ENCODE results near the gene TMEM225B. TPM values are rescaled to one million over a fixed set of nuclear protein-coding genes. Genes with fewer than 3 reads are reported as not detected.
"Not testable (repeated sequence)": the region's sequence is repeated elsewhere in the genome, so short reads cannot be mapped to it uniquely, and the experiment has no call there.

The TMEM225B gene
- total RNA-seq, 3 donors from 2014 or later = 1.0 to 4.5 (median 2.0) TPM

DNA sequence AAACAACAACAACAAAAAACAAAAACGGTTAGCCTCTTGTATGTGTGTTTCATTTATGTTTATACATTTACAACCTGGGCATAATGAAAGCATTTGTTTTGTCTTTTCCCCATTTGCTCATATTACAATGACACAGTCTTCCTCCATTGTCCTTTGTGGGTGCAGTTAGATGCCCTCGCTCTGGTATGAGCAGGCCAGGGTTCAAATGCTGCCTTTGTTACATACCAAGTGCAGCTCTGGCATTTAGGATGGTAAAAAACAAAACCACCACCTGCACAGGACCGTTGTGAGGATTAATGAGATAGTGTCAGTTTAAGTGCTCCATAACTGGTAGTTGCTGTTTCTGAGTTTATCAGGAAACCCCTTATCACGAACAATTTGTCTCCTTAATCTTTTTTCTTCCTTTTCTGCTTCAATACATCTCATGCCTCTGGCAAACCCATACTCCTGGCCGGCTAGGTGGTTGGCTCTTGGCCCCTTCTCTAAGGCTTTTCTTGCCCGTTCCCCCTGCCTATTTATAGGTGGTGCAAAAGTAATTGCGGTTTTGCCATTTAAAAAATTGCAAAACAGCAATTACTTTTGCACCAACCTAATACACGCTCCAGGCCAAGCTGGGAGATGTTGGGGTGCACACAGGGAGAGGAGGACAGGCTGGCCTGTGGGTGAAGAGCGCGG lies 18.6 kb upstream of the TMEM225B start:
- intact Hi-C loops (cut with DNase I; ENCODE audit: low total_unique reads) = no loop called here
- Histone ChIP-seq H3K9me3 (no peaks in the 10 kb centered on the region), H3K36me3 (no peaks in the 10 kb centered on the region), H3K4me1 (no peaks in the 10 kb centered on the region), H3K4me3 (peak overlapping the region; percentile 52 to 82 (median 69)), H3K27ac (peak overlapping the region in 1 of 2 donors; percentile 74), H3K27me3 (no peaks in the 10 kb centered on the region)
- TF ChIP-seq POLR2AphosphoS5 (IDR thresholded peaks at IDR 0.05) = no peak
- no peak for TF ChIP-seq POLR2A (IDR thresholded peaks at IDR 0.05)
- TF ChIP-seq, protein P1, sequence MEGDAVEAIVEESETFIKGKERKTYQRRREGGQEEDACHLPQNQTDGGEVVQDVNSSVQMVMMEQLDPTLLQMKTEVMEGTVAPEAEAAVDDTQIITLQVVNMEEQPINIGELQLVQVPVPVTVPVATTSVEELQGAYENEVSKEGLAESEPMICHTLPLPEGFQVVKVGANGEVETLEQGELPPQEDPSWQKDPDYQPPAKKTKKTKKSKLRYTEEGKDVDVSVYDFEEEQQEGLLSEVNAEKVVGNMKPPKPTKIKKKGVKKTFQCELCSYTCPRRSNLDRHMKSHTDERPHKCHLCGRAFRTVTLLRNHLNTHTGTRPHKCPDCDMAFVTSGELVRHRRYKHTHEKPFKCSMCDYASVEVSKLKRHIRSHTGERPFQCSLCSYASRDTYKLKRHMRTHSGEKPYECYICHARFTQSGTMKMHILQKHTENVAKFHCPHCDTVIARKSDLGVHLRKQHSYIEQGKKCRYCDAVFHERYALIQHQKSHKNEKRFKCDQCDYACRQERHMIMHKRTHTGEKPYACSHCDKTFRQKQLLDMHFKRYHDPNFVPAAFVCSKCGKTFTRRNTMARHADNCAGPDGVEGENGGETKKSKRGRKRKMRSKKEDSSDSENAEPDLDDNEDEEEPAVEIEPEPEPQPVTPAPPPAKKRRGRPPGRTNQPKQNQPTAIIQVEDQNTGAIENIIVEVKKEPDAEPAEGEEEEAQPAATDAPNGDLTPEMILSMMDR (IDR thresholded peaks at IDR 0.05) = no peak
- no peak for DNase-seq (ENCODE audit: low spot score in 2 of 2)

DNA sequence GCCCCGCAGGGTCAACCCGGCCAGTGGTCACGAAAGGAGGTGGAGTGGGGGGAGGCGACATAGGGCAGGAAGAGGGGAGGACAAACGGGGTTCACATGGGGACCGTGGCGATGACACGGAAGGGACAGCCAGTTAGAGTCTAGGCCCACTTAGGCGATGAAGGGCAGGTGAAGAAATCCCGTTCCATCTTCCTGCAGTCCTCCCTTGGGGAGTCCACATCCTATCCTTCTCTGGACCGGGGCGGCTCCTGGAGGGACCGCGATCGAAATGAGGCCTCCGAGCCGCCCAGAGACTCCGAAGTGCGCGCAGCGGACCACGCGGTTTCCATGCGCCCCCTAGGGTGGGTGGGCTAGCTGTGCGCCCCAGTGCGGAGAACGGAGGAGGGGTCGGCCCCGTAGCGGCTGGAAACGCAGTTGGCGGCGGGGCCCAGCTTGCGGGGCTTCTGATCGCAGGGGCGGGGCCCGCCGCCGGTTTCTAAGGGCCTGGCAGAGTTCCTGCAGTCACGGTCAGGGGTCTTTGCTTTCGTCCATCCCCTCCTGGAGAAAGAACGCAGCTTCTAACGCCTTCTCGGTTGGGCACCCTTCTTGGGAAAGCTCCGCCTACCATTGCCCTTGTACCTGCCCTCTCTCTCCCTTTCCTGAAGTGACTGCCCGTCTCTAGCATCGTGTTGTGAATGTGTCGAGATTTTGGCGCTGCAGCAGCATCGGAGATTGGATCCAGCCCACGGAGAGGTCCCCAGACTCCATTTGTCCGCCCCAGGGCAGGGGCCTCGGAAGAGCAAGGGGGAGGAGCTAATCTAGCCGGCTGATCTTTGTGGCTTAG lies 17.9 kb upstream of the TMEM225B start:
- H3K27ac ChIP-seq = peak overlapping the region; percentile 52 to 74
- intact Hi-C loops (cut with DNase I; ENCODE audit: low total_unique reads) = no loop called here
- no peaks in the 10 kb centered on the region for H3K27me3 ChIP-seq
- H3K4me1 ChIP-seq = no peaks in the 10 kb centered on the region
- H3K4me3 ChIP-seq = peak overlapping the region; percentile 52 to 82 (median 69)
- no peak for DNase-seq (ENCODE audit: low spot score in 2 of 2)
- no peaks in the 10 kb centered on the region for H3K9me3 ChIP-seq
- H3K36me3 ChIP-seq = no peaks in the 10 kb centered on the region
- TF ChIP-seq POLR2AphosphoS5 (IDR thresholded peaks at IDR 0.05) (no peak), POLR2A (IDR thresholded peaks at IDR 0.05) (no peak)
- TF ChIP-seq, protein P1 (IDR thresholded peaks at IDR 0.05) = no peak

DNA sequence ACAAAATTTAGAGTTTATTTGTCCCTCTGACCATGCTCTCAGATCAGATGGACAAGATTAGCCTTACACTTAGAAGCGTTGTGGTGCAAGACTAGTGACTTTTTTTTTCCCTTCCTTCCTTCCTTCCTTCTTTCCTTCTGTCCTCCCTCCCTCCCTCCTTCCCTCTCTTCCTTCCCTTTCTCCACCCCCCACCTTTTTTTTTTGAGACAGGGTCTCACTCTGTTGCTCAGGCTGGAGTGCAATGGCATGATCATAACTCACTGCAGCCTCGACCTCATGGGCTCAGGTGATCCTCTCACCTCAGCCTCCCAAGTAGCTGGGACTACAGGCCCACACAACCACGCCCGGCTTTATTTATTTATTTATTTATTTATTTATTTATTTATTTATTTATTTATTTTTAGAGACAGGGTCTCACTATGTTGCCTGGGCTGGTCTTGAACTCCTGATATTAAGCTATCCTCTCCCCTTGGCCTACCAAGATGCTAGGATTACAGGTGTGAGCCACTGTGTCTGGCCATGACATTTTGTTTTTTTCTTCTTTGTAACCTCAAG lies 17.2 kb upstream of the TMEM225B start:
- H3K9me3 ChIP-seq; DNase-seq (ENCODE audit: low spot score in 2 of 2); H3K27ac ChIP-seq; intact Hi-C loops (cut with DNase I; ENCODE audit: low total_unique reads); H3K27me3 ChIP-seq; H3K36me3 ChIP-seq; H3K4me1 ChIP-seq: not testable (repeated sequence)
- H3K4me3 ChIP-seq = peak overlapping the region; percentile 52 to 82 (median 69)

DNA sequence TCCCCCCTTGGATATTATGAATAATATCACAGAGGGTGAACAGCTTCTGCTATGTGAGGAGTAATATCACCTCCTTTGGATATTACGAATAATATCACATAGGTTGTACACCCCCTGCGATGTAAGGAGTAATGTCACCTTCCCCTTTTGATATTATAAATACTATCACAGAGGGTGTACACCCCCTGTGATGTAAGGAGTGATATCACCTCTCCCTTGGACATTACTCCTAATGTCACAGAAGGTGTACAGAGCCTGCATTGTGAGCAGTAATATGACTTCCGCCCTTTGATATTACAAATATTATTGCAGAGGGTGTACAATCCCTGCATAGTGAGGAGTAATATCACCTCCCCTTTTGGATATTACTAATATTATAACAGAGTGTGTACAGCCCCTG lies 9.2 kb upstream of the TMEM225B start:
- no peaks in the 10 kb centered on the region for H3K36me3 ChIP-seq
- no peak for DNase-seq (ENCODE audit: low spot score in 2 of 2)
- H3K4me3 ChIP-seq = no peak overlapping the region
- no peak overlapping the region for H3K27ac ChIP-seq
- H3K4me1 ChIP-seq = no peaks in the 10 kb centered on the region
- no peaks in the 10 kb centered on the region for H3K9me3 ChIP-seq
- no peaks in the 10 kb centered on the region for H3K27me3 ChIP-seq
- intact Hi-C loops (cut with DNase I; ENCODE audit: low total_unique reads) = no loop called here
- no peak for TF ChIP-seq POLR2A (IDR thresholded peaks at IDR 0.05)
- no peak for TF ChIP-seq POLR2AphosphoS5 (IDR thresholded peaks at IDR 0.05)
- TF ChIP-seq, protein P1 (IDR thresholded peaks at IDR 0.05) = no peak

DNA sequence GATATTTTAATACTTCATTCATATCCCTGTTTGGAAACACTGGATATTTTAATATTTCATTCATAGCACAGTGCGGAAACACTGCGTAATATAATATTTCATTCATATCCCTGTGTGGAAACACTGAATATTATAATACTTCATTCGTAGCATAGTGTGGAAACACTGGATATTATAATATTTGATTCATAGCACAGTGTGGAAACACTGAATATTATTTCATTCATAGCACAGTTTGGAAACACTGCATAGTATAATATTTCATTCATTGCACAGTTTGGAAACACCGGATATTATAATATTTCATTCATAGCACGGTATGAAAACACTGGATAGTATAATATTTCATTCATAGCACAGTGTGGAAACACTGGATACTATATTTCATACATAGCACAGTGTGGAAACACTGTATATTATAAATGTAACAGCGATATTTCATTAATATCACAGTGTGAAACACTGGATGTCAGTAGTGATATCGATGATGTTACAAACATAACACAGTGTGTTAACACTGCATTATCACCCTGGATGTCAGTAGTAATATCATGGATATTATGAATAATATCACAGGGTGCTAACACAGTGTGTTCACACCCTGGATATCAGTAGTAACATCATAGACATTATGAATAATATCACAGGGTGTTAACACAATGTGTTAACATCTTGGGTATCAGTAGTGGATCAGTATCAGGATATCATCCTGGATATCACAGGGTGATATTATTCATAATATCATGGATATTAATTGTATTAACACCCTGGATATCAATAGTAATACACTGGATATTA lies 2.9 kb upstream of the TMEM225B start:
- intact Hi-C loops (cut with DNase I; ENCODE audit: low total_unique reads) = no loop called here
- no peak overlapping the region for H3K27ac ChIP-seq
- TF ChIP-seq POLR2A (IDR thresholded peaks at IDR 0.05) = no peak
- TF ChIP-seq, protein P1 (IDR thresholded peaks at IDR 0.05) = no peak
- TF ChIP-seq POLR2AphosphoS5 (IDR thresholded peaks at IDR 0.05) = no peak
- no peaks in the 10 kb centered on the region for H3K36me3 ChIP-seq
- H3K9me3 ChIP-seq = no peaks in the 10 kb centered on the region
- H3K4me3 ChIP-seq = no peak overlapping the region
- no peaks in the 10 kb centered on the region for H3K27me3 ChIP-seq
- no peak for DNase-seq (ENCODE audit: low spot score in 2 of 2)
- H3K4me1 ChIP-seq = no peaks in the 10 kb centered on the region

Data from breast epithelium (tissue), 4 donors.